PC-9 (cell line): ENCODE data around the gene P2RY8. TPM values are rescaled to one million over a fixed set of nuclear protein-coding genes. Genes with fewer than 3 reads are reported as not detected.

ENCODE experiments used
- BruUV-seq: library from RNA; stranded (reverse); fragments of 400-500 nt; replicated peaks from 2 replicates; lab custom pipeline; 2021; lab: Mats Ljungman, UMichigan
- CTCF ChIA-PET: fragments of 300-600 bp; sonication (Branson Sonifier 250); formaldehyde crosslinking; loops from one replicate; lab custom pipeline; 2022; ENCODE audit warnings: antibody characterized with exemption; lab: Charles Lee
- POLR2A ChIA-PET: fragments of 300-600 bp; sonication (Branson Sonifier 250); formaldehyde crosslinking; loops from one replicate; lab custom pipeline; 2022; ENCODE audit warnings: antibody characterized with exemption; ENCODE audit not compliant: unreplicated experiment; lab: Charles Lee
- DNase-seq, 2 experiments: peaks; one replicate each; pipeline versions ENCODE4 v3.0.0 to v3.0.0-alpha.2; 2015 to 2022; ENCODE audit warnings: mixed read lengths in 1 of 2
- H2AFZ ChIP-seq: fragments of 200-600 bp; sonication (generic); 2 replicates; pipeline ENCODE4 v1.8.1; 2017; ENCODE audit warnings: antibody characterized with exemption
- H3F3A ChIP-seq: fragments of 200-600 bp; sonication (generic); 2 replicates; pipeline ENCODE4 v1.8.1; 2017; ENCODE audit warnings: antibody characterized with exemption, mild to moderate bottlenecking, low read depth; ENCODE audit not compliant: insufficient read depth
- H3K27ac ChIP-seq: fragments of 200-600 bp; sonication (generic); 2 replicates; pipeline ENCODE4 v1.6.1; 2016; ENCODE audit warnings: mixed run types
- H3K27me3 ChIP-seq: fragments of 200-600 bp; sonication (generic); 2 replicates; pipeline ENCODE4 v1.6.1; 2016; ENCODE audit warnings: low read depth, mixed run types; ENCODE audit not compliant: insufficient read depth
- H3K36me3 ChIP-seq: fragments of 200-600 bp; sonication (generic); 2 replicates; pipeline ENCODE4 v1.6.1; 2016; ENCODE audit warnings: low read depth, mixed run types
- H3K4me1 ChIP-seq: fragments of 200-600 bp; sonication (generic); replicated peaks from 2 replicates; pipeline ENCODE4 v1.6.1; 2016; ENCODE audit warnings: mixed run types; ENCODE audit not compliant: insufficient read depth
- H3K4me2 ChIP-seq: fragments of 200-600 bp; sonication (generic); 2 replicates; pipeline ENCODE4 v1.6.1; 2017; ENCODE audit warnings: mixed run types
- H3K4me3 ChIP-seq: fragments of 200-600 bp; sonication (generic); 2 replicates; pipeline ENCODE4 v1.6.1; 2016; ENCODE audit warnings: mixed run types
- H3K79me2 ChIP-seq: fragments of 200-600 bp; sonication (generic); 2 replicates; pipeline ENCODE4 v1.6.1; 2017; ENCODE audit warnings: low read depth, mixed run types
- H3K9me2 ChIP-seq: fragments of 200-600 bp; sonication (generic); 2 replicates; pipeline ENCODE4 v1.8.1; 2017; ENCODE audit warnings: mild to moderate bottlenecking; ENCODE audit not compliant: insufficient read depth
- H3K9me3 ChIP-seq: fragments of 200-600 bp; sonication (generic); 2 replicates; pipeline ENCODE4 v1.8.1; 2016; ENCODE audit warnings: low read depth; ENCODE audit not compliant: insufficient read depth
- H4K20me1 ChIP-seq: fragments of 200-600 bp; sonication (generic); 2 replicates; pipeline ENCODE4 v1.8.1; 2017; ENCODE audit not compliant: insufficient read depth
- EZH2 ChIP-seq: fragments of 200-600 bp; sonication (generic); IDR thresholded peaks from 2 replicates; pipeline ENCODE4 v1.8.0; 2017; ENCODE audit warnings: antibody characterized with exemption, low read depth
- intact Hi-C: fragments of 100-400 bp; cut with micrococcal nuclease; formaldehyde crosslinking; loops from one replicate; pipeline ENCODE4 v1.10.0; 2022; ENCODE audit not compliant: unreplicated experiment
- total RNA-seq: library from RNA; stranded (reverse); gene quantifications from 2 replicates; pipeline ENCODE4 v1.2.3, GENCODE V29; 2021
- TF ChIP-seq, protein P1 (sequence below): fragments of 200-600 bp; sonication (generic); conservative IDR thresholded peaks from 2 replicates; pipeline ENCODE4 v1.6.1; 2017; ENCODE audit warnings: mixed run types, antibody characterized with exemption, mild to moderate bottlenecking, moderate library complexity

Gene P2RY8
- total RNA-seq, 1 experiment from 2014 or later = not detected

DNA sequence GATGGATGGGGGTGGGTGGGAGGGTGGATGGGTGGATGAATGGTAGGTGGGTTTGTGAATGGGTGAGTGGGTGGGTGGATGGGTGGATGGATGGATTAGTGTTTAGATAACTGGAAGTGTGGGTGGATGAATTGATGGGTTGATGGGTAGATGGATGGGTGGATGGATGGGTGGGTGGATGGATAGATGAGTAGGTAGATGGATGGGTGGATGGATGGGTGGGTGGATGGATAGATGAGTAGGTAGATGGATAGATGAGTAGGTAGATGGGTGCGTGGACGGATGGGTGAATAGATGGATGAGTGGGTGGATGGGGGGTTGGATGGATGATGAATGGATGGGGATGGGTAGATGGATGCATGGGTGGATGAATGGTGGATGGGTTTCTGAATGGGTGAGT is 64.0 kb downstream of the P2RY8 start:
- intact Hi-C loops = no loop called here
- H3K4me3 ChIP-seq = no peak overlapping the region
- ChIA-PET POLR2A (no interaction called here), CTCF (no interaction called here)
- H2AFZ ChIP-seq = no peak overlapping the region
- H3F3A ChIP-seq = peaks cover 4% of the 10 kb centered on the region; the same call in 1 of the 2 replicates
- no peaks in the 10 kb centered on the region for H3K9me2 ChIP-seq
- H4K20me1 ChIP-seq = no peaks in the 10 kb centered on the region
- H3K79me2 ChIP-seq = no peaks in the 10 kb centered on the region
- H3K27ac ChIP-seq = no peak overlapping the region
- H3K9me3 ChIP-seq = no peaks in the 10 kb centered on the region
- peaks cover 4% of the 10 kb centered on the region; the same call in 1 of the 2 replicates for H3K4me1 ChIP-seq
- H3K4me2 ChIP-seq = no peak overlapping the region
- BruUV-seq = no TSS peak
- peaks cover 31% of the 10 kb centered on the region for H3K27me3 ChIP-seq
- DNase-seq = no peak
- no peaks in the 10 kb centered on the region for H3K36me3 ChIP-seq
- TF ChIP-seq, protein P1, sequence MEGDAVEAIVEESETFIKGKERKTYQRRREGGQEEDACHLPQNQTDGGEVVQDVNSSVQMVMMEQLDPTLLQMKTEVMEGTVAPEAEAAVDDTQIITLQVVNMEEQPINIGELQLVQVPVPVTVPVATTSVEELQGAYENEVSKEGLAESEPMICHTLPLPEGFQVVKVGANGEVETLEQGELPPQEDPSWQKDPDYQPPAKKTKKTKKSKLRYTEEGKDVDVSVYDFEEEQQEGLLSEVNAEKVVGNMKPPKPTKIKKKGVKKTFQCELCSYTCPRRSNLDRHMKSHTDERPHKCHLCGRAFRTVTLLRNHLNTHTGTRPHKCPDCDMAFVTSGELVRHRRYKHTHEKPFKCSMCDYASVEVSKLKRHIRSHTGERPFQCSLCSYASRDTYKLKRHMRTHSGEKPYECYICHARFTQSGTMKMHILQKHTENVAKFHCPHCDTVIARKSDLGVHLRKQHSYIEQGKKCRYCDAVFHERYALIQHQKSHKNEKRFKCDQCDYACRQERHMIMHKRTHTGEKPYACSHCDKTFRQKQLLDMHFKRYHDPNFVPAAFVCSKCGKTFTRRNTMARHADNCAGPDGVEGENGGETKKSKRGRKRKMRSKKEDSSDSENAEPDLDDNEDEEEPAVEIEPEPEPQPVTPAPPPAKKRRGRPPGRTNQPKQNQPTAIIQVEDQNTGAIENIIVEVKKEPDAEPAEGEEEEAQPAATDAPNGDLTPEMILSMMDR = no peak
- TF ChIP-seq EZH2 = no peak

DNA sequence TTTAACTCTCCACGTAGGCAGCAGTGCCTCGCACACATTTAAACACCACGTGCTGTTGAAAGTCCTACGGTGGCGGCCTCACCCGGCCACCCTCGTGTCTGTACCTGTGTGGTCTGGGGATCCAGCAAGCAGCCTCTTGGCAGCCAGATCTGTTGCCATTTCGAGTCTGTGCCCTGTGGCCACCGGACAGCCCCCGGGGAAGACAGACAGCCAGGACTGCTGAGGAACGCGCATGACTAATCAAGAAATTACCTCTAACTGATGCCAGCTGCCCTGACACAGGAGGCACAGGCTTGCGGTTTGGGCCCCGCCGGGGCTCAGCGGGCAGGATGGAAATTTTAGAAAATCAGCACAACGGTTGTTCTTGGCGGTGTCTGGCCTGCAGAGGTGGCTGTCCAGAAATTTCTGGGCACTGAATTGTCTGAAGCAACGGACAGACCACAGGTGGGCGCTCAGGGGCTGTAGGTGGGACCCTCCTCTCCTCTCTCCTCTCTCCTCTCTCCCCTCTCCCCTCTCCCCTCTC is 68.7 kb downstream of the P2RY8 start:
- no peaks in the 10 kb centered on the region for H3K9me3 ChIP-seq
- no peaks in the 10 kb centered on the region for H3K9me2 ChIP-seq
- peak overlapping the region; percentile 54 for H3K4me2 ChIP-seq
- H3K79me2 ChIP-seq = no peaks in the 10 kb centered on the region
- H4K20me1 ChIP-seq = no peaks in the 10 kb centered on the region
- BruUV-seq = no TSS peak
- H3K27me3 ChIP-seq = peaks cover 46% of the 10 kb centered on the region
- intact Hi-C loops = no loop called here
- no peaks in the 10 kb centered on the region for H3K36me3 ChIP-seq
- 0 out of 2 replicates have a peak overlapping the region, but pooled peaks have one; percentile 6 for H2AFZ ChIP-seq
- H3K27ac ChIP-seq = no peak overlapping the region
- no peak overlapping the region for H3K4me3 ChIP-seq
- CTCF ChIA-PET = no interaction called here
- H3K4me1 ChIP-seq = peaks cover 8% of the 10 kb centered on the region; the same call in 1 of the 2 replicates
- H3F3A ChIP-seq = peaks cover 9% of the 10 kb centered on the region; the same call in 1 of the 2 replicates
- TF ChIP-seq, protein P1 = no peak; the same call in 1 of the 2 replicates
- no peak for TF ChIP-seq EZH2
- peak; percentile 49 to 71 for DNase-seq
- POLR2A ChIA-PET = no interaction called here

DNA sequence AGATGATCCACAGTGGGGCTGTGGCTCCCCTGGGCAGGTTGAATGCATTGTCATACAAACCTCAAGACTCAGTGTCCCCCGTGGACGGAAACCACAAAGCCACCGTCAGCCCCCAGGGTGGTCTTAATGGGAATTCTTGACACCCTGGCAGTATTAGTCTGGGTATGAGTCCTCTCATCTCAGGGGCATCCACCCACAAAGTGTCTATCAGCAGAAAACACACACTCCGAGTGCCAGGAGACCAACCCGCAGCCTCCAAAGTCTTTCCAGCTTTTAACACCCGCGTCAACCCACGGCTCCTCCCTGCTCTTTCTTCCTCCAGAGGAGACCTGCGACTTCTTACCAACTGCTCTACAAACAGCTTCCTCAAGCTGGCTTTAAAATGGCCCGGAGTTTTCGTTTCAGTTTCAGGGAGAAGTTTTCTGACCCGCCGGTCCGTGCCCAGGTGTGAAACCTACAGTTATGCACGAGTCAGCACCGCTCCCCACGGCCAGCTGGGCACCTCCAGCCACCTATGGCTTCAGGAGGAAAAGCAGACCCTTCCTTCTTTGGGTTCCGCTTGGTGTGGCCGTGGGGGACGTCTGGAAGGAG is 69.9 kb downstream of the P2RY8 start:
- no peak for DNase-seq
- H4K20me1 ChIP-seq = no peaks in the 10 kb centered on the region
- no peak for TF ChIP-seq EZH2
- TF ChIP-seq, protein P1 = no peak
- no peak overlapping the region for H2AFZ ChIP-seq
- H3K27ac ChIP-seq = no peak overlapping the region
- ChIA-PET CTCF (no interaction called here), POLR2A (no interaction called here)
- H3K4me1 ChIP-seq = peaks cover 8% of the 10 kb centered on the region; the same call in 1 of the 2 replicates
- no TSS peak for BruUV-seq
- no peak overlapping the region for H3K4me3 ChIP-seq
- no peaks in the 10 kb centered on the region for H3K9me3 ChIP-seq
- no peaks in the 10 kb centered on the region for H3K36me3 ChIP-seq
- no peaks in the 10 kb centered on the region for H3K9me2 ChIP-seq
- no peak overlapping the region for H3K4me2 ChIP-seq
- peaks cover 9% of the 10 kb centered on the region; the same call in 1 of the 2 replicates for H3F3A ChIP-seq
- intact Hi-C loops = no loop called here
- H3K27me3 ChIP-seq = peaks cover 57% of the 10 kb centered on the region
- H3K79me2 ChIP-seq = no peaks in the 10 kb centered on the region
